NCI-H2171 (cell line): ENCODE results near the gene NOX3.

Experiments used
- DNase-seq: peaks from one replicate; lab custom pipeline; 2025; lab: John Stamatoyannopoulos, UW

Gene NOX3

GRCh38 chr6:155434096-155434495 is 21.5 kb downstream of the NOX3 start:
- DNase-seq = no peak

DNA sequence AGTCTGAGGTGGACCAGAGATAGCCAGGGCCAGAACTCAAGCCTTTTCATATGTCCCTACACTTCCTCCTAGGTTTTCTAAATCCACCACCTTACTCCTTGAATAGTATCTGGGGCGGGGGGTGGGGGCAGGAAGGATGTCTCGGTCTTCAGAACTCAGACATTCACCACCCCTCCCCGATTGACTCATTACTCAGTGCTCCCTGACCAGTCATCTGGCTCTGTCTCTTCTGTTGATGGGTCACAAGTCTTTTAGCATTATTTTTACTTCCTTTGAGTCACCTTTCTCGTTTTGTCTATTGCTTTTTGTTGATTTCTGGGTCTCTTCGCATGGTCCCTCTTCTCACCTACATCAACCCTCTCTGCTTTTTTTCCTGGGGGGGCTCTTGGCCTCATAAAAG is 23.3 kb downstream of the NOX3 start:
- DNase-seq = no peak

GRCh38 chr6:155429321-155429893 is 26.2 kb downstream of the NOX3 start:
- no peak for DNase-seq

DNA sequence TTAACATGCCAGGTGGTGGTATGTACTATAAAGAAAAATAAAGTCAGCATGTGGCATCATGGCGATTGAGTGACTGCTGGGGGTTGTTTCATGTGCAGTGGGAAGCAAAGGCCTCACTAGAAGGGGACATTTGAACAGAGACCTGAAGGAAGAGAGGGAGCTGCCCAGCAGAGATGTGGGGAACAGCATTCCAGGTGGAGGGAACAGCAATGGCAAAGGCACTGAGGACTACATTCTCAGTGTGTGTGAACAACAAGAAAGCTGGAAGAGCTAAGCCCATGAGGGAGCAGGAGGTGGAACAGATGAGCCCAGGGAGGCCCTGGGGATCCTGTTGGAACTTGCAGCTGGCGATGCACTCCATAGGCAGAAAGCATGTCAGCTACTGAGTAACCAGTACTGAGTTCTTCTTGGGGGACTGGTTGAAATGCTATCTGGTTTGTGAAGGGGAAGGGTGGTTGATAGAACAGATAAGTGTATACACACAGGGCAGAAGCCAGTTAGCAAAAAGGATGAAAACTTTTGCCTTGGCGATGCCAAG is 29.2 kb downstream of the NOX3 start:
- DNase-seq = peak; percentile 7

DNA sequence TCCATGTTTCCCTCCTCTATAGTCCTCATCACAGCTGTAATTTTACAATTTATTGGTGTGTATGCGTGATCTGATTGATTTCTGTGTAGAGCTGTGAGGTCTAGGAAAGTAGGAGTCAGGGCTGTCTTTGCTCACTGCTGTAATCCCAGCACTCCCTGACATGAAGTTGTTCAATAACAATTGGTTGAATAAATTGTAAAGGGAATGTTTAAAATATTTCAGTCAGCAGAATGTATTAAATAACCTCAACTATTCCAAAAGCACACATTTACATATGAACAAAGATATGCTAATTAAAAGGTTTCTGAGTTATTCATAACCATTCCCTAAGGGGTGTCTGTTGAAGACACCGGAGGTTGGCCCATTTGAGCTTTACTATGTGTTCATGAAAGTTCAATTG is 31.5 kb downstream of the NOX3 start:
- DNase-seq = no peak

GRCh38 chr6:155422635-155423034 is 33.0 kb downstream of the NOX3 start:
- no peak for DNase-seq

GRCh38 chr6:155420492-155420891 is 35.1 kb downstream of the NOX3 start:
- no peak for DNase-seq

- DNase-seq = no peak
These were observed 36.5 kb downstream of the NOX3 start for GRCh38 chr6:155419161-155419560.

GRCh38 chr6:155418017-155418761 is 37.5 kb downstream of the NOX3 start:
- no peak for DNase-seq

- DNase-seq = no peak
These were observed 38.2 kb downstream of the NOX3 start for GRCh38 chr6:155417454-155417853.

DNA sequence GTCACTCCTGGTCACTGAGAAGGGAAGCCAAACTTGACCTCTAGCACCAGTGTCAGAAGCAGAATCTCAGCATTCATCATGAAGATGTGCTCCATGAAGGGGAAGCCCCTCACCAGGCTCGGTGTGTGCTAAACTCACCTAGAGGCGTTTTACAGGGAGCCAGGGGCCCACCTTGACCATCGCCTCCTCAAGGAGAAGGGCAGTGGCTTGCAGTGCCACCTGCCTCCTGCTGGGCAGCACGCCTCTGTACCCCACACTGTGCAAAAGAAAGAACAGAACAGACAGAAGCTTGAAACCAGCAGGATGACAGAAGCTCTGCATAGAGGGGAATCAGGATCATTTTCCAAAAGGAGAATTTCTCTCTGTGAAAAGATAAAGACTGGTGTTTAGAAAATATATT is 39.7 kb downstream of the NOX3 start:
- no peak for DNase-seq

DNA sequence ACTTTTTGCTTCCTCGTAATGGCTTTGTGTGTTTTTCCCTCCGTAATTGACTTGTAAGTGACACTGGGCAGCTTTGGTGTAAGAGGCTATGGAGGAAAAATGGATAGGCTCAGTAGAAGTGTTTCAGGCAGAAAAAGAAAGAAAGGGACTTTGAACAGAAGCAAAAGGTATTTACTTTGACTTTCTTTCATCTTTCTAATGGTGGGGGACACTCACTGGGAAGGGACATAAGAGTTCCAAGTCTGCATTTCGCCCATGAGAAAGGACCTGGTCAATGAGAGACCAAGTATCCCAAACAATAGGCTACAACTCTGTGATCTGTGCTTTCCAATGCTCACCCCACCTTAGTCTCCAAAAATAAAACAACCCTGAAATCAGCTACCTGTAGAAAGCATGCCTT is 41.6 kb downstream of the NOX3 start:
- no peak for DNase-seq

DNA sequence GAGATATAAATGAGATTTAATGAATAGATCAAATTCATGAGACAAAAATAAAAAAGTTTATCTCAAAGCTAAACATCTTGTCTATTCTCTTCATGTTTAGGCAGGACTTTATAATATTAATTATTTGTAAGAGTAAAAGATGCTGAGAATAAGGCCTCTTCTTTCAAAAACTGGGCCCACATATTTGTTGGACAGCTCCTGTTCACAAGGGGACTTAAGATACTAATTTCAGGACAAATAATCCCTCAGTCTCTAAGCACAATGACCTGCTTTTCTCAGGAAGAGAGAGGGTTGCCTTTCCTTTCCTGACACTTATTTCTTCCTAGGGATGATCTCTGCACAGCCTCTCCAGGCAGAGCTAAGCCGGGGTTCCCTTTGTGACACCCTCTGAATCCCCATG is 43.3 kb downstream of the NOX3 start:
- no peak for DNase-seq

DNA sequence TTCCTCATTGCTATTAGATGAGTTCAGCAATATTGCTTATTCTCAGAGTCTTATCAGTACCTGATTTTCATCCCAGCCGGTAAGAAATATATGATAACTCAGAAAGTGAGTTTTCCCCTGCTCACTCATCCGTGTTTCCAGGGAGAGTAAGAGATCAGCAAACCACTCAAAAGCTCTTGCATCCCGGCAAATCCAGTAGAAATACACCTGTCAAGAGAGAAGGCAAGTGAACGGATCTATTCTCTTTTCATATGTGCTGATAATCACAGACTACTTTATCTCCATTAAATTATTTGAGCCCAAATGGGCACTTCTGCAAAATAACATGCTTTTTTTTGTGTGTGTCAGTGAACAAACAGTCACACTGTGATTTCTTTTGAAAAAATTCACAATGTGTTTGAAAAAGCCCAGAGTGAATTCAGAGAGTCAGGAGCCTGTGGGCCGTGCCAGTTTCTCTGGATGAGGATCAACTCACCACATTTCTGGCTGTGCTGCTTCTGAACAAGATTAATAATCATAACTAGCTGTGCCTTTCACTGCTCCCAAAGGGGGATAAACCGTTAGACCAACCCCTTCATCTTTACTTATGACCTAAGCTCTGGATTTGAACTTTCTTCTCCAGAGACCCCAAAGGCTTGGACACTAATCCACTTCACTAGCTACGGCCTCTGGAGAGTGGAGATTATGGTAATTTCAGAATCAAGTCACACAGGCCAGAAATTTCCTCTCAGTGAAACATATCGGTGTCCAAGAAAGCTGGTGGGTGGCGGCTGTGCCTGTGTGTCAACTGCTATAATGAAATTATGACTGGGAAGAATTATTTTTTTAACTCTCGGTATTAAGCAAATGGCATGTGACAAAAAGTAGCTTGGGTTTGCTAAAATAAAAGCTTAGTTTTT is 44.2 kb downstream of the NOX3 start:
- no peak for DNase-seq

GRCh38 chr6:155409391-155409790 is 46.2 kb downstream of the NOX3 start:
- no peak for DNase-seq

- DNase-seq = no peak
These were observed 46.7 kb downstream of the NOX3 start for GRCh38 chr6:155408981-155409380.

DNA sequence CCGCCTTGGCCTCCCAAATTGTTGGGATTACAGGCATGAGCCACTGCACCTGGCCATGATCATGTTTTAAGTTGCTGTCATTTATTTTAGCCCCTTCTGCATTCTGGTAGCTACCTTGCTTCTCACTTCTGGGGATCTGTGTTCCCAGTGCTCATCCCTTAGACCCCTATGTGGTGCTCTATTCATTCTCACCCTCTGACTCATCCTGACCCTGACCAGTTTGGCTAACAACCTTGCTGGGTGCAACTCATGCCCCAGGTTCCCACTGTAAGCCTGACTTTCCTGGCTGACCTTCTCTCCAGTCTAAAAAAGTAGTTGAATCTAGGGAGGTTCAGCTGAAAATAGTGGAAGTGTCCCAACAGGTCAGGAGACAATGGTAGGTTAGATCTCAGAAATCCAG is 47.4 kb downstream of the NOX3 start:
- no peak for DNase-seq

DNA sequence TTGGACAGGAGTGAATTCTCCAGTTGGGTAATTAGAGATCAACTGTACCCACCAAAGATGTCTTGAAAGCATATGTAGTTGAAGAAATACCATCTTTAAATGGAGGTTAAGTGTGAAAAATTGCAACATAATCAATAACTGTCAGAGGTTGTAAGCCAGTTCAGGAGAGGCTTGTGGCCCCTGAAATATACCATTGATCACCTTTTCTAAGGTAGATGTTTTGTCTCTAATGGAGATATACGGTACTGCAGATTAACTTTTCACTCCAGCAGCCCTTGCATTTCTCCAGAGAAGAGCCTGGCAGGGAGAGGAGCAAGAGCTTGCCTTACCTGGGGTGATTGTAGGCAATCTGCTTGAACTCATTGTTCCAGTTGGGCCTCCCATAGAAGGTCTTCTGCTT is 48.8 kb downstream of the NOX3 start:
- DNase-seq = no peak

DNA sequence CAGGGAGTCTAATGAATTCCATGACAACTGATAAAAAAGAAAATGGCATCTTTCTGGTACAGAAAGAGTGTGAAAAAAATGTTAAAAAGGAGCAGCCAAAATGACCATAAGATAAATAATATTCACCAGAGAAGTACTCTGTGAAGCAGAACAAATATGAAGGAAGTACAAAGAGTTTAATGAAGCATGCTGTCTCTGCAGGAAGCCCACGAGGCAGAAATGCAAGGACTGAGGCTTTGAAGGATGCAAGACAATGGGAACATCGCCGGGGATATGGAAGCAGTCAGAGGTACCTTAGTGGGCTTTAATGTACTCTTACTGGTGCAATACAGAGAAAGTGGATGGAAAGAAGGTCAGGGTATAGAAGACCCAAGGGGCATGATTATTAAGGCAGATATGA is 50.7 kb downstream of the NOX3 start:
- DNase-seq = no peak

- no peak for DNase-seq
These were observed 52.9 kb downstream of the NOX3 start for GRCh38 chr6:155402656-155403304.

DNA sequence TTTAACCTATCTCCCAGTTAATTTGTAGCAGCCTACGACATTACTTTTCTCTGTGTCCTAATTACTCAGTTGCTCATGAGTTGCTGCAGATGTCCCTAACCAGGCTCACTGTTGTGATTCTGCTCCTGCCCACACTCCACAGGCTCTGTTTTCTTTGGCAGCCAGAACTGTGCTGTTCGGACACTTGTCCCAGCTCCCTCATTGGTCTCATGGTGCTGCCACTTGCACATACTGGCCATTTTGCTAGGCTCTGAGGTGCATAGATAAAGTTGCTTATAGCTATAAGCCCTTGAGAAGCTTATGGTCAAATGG is 55.0 kb downstream of the NOX3 start:
- no peak for DNase-seq
